ENCODE data around the gene COMT. TPM values are rescaled to one million over a fixed set of nuclear protein-coding genes. Genes with fewer than 3 reads are reported as not detected.

The COMT gene
- total RNA-seq, 1 donor from 2014 or later = 186 TPM

DNA sequence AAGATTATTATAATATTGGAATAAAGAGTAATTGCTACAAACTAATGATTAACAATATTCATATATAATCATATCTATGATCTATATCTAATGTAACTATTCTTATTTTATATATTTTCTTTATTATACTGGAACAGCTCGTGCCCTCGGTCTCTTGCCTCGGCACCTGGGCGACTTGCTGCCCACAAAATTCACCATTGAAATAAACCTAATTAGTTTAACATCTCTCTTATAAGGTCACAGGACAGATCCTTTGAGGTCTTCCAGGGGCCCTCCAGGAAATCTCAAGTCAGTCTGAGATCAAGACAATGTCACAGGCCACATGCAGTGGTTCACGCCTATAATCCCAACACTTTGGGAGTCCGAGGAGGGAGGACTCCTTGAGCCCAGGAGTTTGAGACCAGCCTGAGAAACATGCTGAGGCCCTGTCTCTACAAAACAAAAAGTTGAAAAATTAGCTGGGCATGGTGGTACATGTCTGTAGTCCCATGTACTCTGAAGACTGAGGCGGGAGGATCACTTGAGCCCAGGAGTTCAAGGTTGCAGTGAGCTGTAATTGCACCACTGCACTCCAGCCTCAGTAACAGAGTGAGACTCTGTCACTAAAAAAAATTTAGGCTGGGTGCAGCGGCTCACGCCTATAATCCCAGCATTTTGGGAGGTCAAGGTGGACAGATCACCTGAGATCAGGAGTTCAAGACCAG is 6.6 kb downstream of the COMT start:
- Mint-ChIP-seq H3K9me3 (ENCODE audit: low read depth) (no peaks in the 10 kb centered on the region), H3K27ac (ENCODE audit: unreplicated experiment) (peak overlapping the region; percentile 88), H3K4me1 (ENCODE audit: low read depth) (peaks cover 51% of the 10 kb centered on the region), H3K36me3 (ENCODE audit: low read depth) (peaks cover 7% of the 10 kb centered on the region), H3K4me3 (ENCODE audit: unreplicated experiment) (no peak overlapping the region), H3K27me3 (ENCODE audit: low read depth) (no peaks in the 10 kb centered on the region)
- TF ChIP-seq, protein P1, sequence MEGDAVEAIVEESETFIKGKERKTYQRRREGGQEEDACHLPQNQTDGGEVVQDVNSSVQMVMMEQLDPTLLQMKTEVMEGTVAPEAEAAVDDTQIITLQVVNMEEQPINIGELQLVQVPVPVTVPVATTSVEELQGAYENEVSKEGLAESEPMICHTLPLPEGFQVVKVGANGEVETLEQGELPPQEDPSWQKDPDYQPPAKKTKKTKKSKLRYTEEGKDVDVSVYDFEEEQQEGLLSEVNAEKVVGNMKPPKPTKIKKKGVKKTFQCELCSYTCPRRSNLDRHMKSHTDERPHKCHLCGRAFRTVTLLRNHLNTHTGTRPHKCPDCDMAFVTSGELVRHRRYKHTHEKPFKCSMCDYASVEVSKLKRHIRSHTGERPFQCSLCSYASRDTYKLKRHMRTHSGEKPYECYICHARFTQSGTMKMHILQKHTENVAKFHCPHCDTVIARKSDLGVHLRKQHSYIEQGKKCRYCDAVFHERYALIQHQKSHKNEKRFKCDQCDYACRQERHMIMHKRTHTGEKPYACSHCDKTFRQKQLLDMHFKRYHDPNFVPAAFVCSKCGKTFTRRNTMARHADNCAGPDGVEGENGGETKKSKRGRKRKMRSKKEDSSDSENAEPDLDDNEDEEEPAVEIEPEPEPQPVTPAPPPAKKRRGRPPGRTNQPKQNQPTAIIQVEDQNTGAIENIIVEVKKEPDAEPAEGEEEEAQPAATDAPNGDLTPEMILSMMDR (IDR thresholded peaks at IDR 0.05) = peak; percentile 57
- DNase-seq (ENCODE audit: low spot score) = peak; percentile 4

DNA sequence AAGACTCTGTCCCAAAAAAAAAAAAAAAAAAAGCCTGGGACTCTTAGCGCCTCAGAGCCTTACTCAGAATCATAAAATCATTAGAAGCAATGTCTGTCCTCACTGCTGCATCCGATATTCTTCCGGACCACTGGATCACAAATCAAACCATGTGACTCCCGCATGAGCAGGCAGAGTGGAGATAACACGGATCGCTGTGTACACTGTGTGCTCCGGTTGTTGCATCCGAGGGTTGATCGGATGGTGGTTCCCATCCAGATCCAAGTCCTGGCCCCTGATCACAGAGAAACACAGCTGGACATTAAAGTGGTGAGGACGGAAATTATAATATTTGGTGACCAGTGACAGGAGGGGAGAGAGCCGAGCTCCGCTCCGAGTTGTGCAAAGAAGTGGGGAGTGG is 9.8 kb downstream of the COMT start:
- H3K4me1 Mint-ChIP-seq (ENCODE audit: low read depth) = peaks cover 47% of the 10 kb centered on the region
- DNase-seq (ENCODE audit: low spot score) = peak; percentile 35
- H3K4me3 Mint-ChIP-seq (ENCODE audit: unreplicated experiment) = no peak overlapping the region
- H3K27ac Mint-ChIP-seq (ENCODE audit: unreplicated experiment) = no peak overlapping the region
- no peaks in the 10 kb centered on the region for H3K27me3 Mint-ChIP-seq (ENCODE audit: low read depth)
- no peaks in the 10 kb centered on the region for H3K9me3 Mint-ChIP-seq (ENCODE audit: low read depth)
- H3K36me3 Mint-ChIP-seq (ENCODE audit: low read depth) = peaks cover 5% of the 10 kb centered on the region
- TF ChIP-seq, protein P1 (IDR thresholded peaks at IDR 0.05) = no peak

DNA sequence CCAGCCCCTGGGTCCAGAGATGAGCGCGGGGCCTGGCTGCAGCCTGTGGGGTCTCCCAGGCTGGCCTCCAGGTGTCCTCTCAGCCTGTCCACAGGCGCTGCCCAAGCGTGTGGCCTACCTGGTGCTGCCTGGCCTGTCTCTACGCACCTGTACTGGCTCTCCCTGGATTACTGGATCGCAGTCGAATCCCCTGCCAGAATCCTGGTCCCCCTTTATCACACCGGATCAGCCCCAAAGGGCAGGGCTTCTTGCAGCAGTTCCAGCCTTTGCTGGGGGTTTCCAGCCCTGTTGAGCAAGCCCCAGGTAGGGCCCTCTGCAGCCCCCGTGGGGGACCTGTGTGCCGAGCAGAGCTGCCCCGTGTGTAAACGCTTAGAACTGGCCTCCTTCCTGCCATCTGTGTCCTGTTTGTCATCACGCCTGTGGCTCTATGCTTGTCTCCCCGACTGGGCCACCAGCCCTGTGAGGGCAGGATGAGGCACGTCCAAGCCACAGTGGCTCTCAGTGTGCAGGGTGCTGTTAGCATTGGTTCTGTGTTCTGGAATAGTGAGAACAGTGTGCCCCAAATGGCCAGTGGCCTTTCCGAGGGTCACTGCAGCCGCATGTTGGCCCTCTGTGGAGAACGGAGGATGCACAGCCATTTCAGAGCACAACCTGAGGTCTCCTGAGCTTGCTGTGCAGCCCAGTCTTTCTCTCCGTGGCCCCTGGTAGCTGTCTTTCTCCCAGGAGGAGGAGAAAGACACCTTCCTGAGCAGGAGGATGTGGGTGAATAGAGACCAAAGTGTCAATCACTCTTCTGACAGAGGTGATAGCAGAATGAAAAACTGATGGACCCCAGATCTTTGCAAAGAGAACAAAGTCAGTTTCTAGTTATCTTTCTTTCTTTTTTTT is 13.9 kb downstream of the COMT start:
- TF ChIP-seq, protein P1 (IDR thresholded peaks at IDR 0.05) = no peak
- peak; percentile 55 for DNase-seq (ENCODE audit: low spot score)
- Mint-ChIP-seq H3K27ac (ENCODE audit: unreplicated experiment) (no peak overlapping the region), H3K9me3 (ENCODE audit: low read depth) (no peaks in the 10 kb centered on the region), H3K27me3 (ENCODE audit: low read depth) (no peaks in the 10 kb centered on the region), H3K4me3 (ENCODE audit: unreplicated experiment) (no peak overlapping the region), H3K36me3 (ENCODE audit: low read depth) (peaks cover 4% of the 10 kb centered on the region), H3K4me1 (ENCODE audit: low read depth) (peaks cover 20% of the 10 kb centered on the region)

DNA sequence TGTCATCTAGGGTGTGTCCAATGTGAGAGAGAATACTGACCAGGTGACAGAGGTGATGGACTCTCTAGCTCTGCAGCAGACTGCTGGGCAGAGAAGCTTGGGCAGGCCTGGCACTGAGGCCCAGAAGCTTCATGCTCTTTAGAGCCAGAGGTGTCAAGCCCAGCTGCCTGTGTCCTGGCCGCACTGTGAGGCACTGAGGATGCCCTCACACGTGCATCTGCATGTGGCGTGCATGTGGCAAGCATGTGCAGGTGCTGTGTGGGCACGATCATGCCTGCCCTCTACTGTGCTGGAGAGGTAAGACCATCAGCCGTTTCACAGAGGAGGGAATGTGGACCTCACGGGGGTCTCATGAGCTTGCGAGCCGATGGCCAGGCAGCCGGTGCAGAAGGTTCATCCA is 15.9 kb downstream of the COMT start:
- H3K27ac Mint-ChIP-seq (ENCODE audit: unreplicated experiment) = no peak overlapping the region

More for the DNA sequence above, 15.9 kb downstream of the COMT start:
- DNase-seq (ENCODE audit: low spot score) = peak; percentile 70
- no peak overlapping the region for H3K4me3 Mint-ChIP-seq (ENCODE audit: unreplicated experiment)
- H3K27me3 Mint-ChIP-seq (ENCODE audit: low read depth) = no peaks in the 10 kb centered on the region
- no peaks in the 10 kb centered on the region for H3K9me3 Mint-ChIP-seq (ENCODE audit: low read depth)
- peaks cover 13% of the 10 kb centered on the region for H3K4me1 Mint-ChIP-seq (ENCODE audit: low read depth)
- H3K36me3 Mint-ChIP-seq (ENCODE audit: low read depth) = no peaks in the 10 kb centered on the region
- TF ChIP-seq, protein P1 (IDR thresholded peaks at IDR 0.05) = peak; percentile 24

Measured in chondrocyte (in vitro differentiated cells).